Trophoblast cell (in vitro differentiated cells and primary cell): ENCODE results near the gene BHMT.

Experiments used
- DNase-seq, 2 donors: peaks; one replicate each; pipeline ENCODE4 v3.0.0-alpha.2; 2016
- H2AFZ ChIP-seq: 2 replicates; pipeline ENCODE4 v1.6.1; 2013; ENCODE audit warnings: low read length, moderate library complexity, mild to moderate bottlenecking; ENCODE audit not compliant: insufficient read depth, poor library complexity
- H2AK5ac ChIP-seq: 2 replicates; pipeline ENCODE4 v1.6.1; 2013; ENCODE audit warnings: mild to moderate bottlenecking, low read length
- H2BK120ac ChIP-seq: 2 replicates; pipeline ENCODE4 v1.6.1; 2013; ENCODE audit warnings: low read length, mild to moderate bottlenecking, moderate library complexity; ENCODE audit not compliant: insufficient read depth, poor library complexity
- H2BK12ac ChIP-seq: 2 replicates; pipeline ENCODE4 v1.6.1; 2013; ENCODE audit warnings: mild to moderate bottlenecking, low read length, moderate library complexity
- H2BK5ac ChIP-seq: 2 replicates; pipeline ENCODE4 v1.6.1; 2013; ENCODE audit warnings: low read length, low read depth, moderate library complexity, mild to moderate bottlenecking; ENCODE audit not compliant: poor library complexity
- H3K14ac ChIP-seq: 2 replicates; pipeline ENCODE4 v1.6.1; 2013; ENCODE audit warnings: mild to moderate bottlenecking, low read length
- H3K18ac ChIP-seq: 2 replicates; pipeline ENCODE4 v1.6.1; 2013; ENCODE audit warnings: mild to moderate bottlenecking, low read length
- H3K23ac ChIP-seq: 2 replicates; pipeline ENCODE4 v1.6.1; 2013; ENCODE audit warnings: low read length
- H3K27ac ChIP-seq: 2 replicates; pipeline ENCODE4 v1.5.1; 2013; ENCODE audit warnings: low read depth, mild to moderate bottlenecking, inconsistent platforms, low read length, moderate library complexity
- H3K27me3 ChIP-seq: 2 replicates; pipeline ENCODE4 v1.6.1; 2013; ENCODE audit warnings: inconsistent platforms, mild to moderate bottlenecking, low read length, moderate library complexity; ENCODE audit not compliant: insufficient read depth
- H3K36me3 ChIP-seq, 2 experiments: 1 replicate in 1 of 2; 2 replicates in 1 of 2; pipeline ENCODE4 v1.6.1; 2013; ENCODE audit warnings: low read length in 2 of 2, mild to moderate bottlenecking in 2 of 2, moderate library complexity in 1 of 2; ENCODE audit not compliant: insufficient read depth in 2 of 2, control insufficient read depth in 1 of 2
- H3K4ac ChIP-seq: 2 replicates; pipeline ENCODE4 v1.6.1; 2013; ENCODE audit warnings: low read depth, mild to moderate bottlenecking, low read length, moderate library complexity
- H3K4me1 ChIP-seq, 2 experiments: 1 replicate in 1 of 2; 2 replicates in 1 of 2; pipeline ENCODE4 v1.6.1; 2013; ENCODE audit warnings: low read length in 2 of 2, mild to moderate bottlenecking in 2 of 2, moderate library complexity in 1 of 2; ENCODE audit not compliant: insufficient read depth in 2 of 2, control insufficient read depth in 1 of 2
- H3K4me2 ChIP-seq: 2 replicates; pipeline ENCODE4 v1.6.1; 2013; ENCODE audit warnings: inconsistent platforms, mild to moderate bottlenecking, low read length, moderate library complexity
- H3K4me3 ChIP-seq: 2 replicates; pipeline ENCODE4 v1.5.1; 2013; ENCODE audit warnings: mild to moderate bottlenecking, low read depth, low read length, inconsistent platforms
- H3K79me1 ChIP-seq: one replicate; pipeline ENCODE4 v1.6.1; 2013; ENCODE audit warnings: low read length
- H3K79me2 ChIP-seq: 2 replicates; pipeline ENCODE4 v1.6.1; 2013; ENCODE audit warnings: low read length, mild to moderate bottlenecking; ENCODE audit not compliant: control insufficient read depth, insufficient read depth, poor library complexity
- H3K9ac ChIP-seq: 2 replicates; pipeline ENCODE4 v1.6.1; 2013; ENCODE audit warnings: mild to moderate bottlenecking, low read length
- H3K9me3 ChIP-seq: 2 replicates; pipeline ENCODE4 v1.6.1; 2013; ENCODE audit warnings: low read depth, mild to moderate bottlenecking, control low read depth, inconsistent platforms, low read length; ENCODE audit not compliant: insufficient read depth
- H4K12ac ChIP-seq: 2 replicates; pipeline ENCODE4 v1.6.1; 2013; ENCODE audit warnings: low read depth, mild to moderate bottlenecking, low read length, moderate library complexity
- H4K8ac ChIP-seq: 2 replicates; pipeline ENCODE4 v1.6.1; 2013; ENCODE audit warnings: low read depth, mild to moderate bottlenecking, low read length, moderate library complexity
- H4K91ac ChIP-seq: one replicate; pipeline ENCODE4 v1.6.1; 2013; ENCODE audit warnings: low read depth, mild to moderate bottlenecking, low read length, moderate library complexity
- WGBS: extraction: QIAGEN DNeasy Blood & Tissue Kit; methylation state at CpG from one replicate; pipeline ENCODE4 v1.1.7; 2013; ENCODE audit warnings: missing lambda C conversion rate; ENCODE audit not compliant: insufficient read length, insufficient coverage; ENCODE audit errors: extremely low coverage; 5-methylcytosine and 5-hydroxymethylcytosine counted together

The BHMT gene

DNA sequence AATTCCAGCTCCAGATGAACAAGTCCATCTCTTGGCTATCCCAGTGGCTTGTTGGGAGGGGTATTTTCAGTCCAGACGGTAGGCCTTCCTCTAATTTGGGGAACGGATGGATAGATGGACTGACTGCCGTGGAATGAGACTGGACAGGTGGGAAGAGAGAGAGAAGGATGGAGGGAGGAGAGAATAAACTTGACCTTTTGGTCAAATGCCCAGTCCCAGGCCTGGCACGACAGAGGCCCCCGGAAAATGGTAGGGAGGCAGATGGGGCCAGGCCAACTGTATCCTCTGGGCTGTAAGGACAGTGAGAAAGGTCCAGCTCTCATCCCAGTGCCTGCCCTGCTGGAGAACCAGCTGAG is 1.1 kb downstream of the BHMT start:
- no peaks in the 10 kb centered on the region for H3K79me2 ChIP-seq
- WGBS, result no CpG with 5 or more reads among the region's 5 CpGs
- no peak overlapping the region for H2BK5ac ChIP-seq
- no peak overlapping the region for H2BK120ac ChIP-seq
- no peaks in the 10 kb centered on the region for H3K36me3 ChIP-seq
- no peak overlapping the region for H3K23ac ChIP-seq
- no peak overlapping the region for H3K27ac ChIP-seq
- peaks cover 0 to 6% of the 10 kb centered on the region in 2 experiments for H3K4me1 ChIP-seq
- H3K9ac ChIP-seq, result peak overlapping the region; percentile 14
- H3K14ac ChIP-seq, result no peak overlapping the region
- no peak overlapping the region for H4K91ac ChIP-seq
- peaks cover 5% of the 10 kb centered on the region for H3K9me3 ChIP-seq
- H4K12ac ChIP-seq, result no peak overlapping the region
- DNase-seq, result no peak
- H3K18ac ChIP-seq, result no peak overlapping the region
- no peak overlapping the region for H4K8ac ChIP-seq
- no peak overlapping the region for H3K4me3 ChIP-seq
- no peak overlapping the region for H2AFZ ChIP-seq
- no peak overlapping the region for H2AK5ac ChIP-seq
- peaks cover 21% of the 10 kb centered on the region for H3K27me3 ChIP-seq
- no peaks in the 10 kb centered on the region for H3K79me1 ChIP-seq
- no peak overlapping the region for H3K4ac ChIP-seq
- H2BK12ac ChIP-seq, result no peak overlapping the region
- H3K4me2 ChIP-seq, result no peak overlapping the region

- Histone ChIP-seq H4K91ac (no peak overlapping the region), H3K27ac (no peak overlapping the region), H3K36me3 (no peaks in the 10 kb centered on the region), H2BK120ac (no peak overlapping the region), H3K27me3 (no peaks in the 10 kb centered on the region), H3K4me3 (no peak overlapping the region), H3K4me1 (no peaks in the 10 kb centered on the region), H4K8ac (no peak overlapping the region), H3K4me2 (no peak overlapping the region), H2BK12ac (no peak overlapping the region), H3K18ac (no peak overlapping the region), H3K79me1 (no peaks in the 10 kb centered on the region), H3K4ac (no peak overlapping the region), H3K9me3 (no peaks in the 10 kb centered on the region), H3K14ac (no peak overlapping the region), H4K12ac (no peak overlapping the region), H3K9ac (no peak overlapping the region), H3K23ac (no peak overlapping the region), H3K79me2 (no peaks in the 10 kb centered on the region), H2BK5ac (no peak overlapping the region), H2AK5ac (no peak overlapping the region), H2AFZ (no peak overlapping the region)
- DNase-seq, result no peak
- WGBS, result no CpG with 5 or more reads among the region's 4 CpGs
Measured at GRCh38 chr5:79119486-79119885, 7.9 kb downstream of the BHMT start.

- no peak overlapping the region for H3K23ac ChIP-seq
- H3K4me3 ChIP-seq, result no peak overlapping the region
- no peak overlapping the region for H2AFZ ChIP-seq
- no peaks in the 10 kb centered on the region for H3K79me1 ChIP-seq
- H3K4me2 ChIP-seq, result no peak overlapping the region
- no peak overlapping the region for H2BK5ac ChIP-seq
- H3K79me2 ChIP-seq, result no peaks in the 10 kb centered on the region
- H2BK12ac ChIP-seq, result no peak overlapping the region
- H3K36me3 ChIP-seq, result no peaks in the 10 kb centered on the region
- no peak overlapping the region for H2BK120ac ChIP-seq
- no peak overlapping the region for H4K8ac ChIP-seq
- no peak overlapping the region for H4K91ac ChIP-seq
- no peak overlapping the region for H3K9ac ChIP-seq
- no peaks in the 10 kb centered on the region for H3K4me1 ChIP-seq
- H4K12ac ChIP-seq, result no peak overlapping the region
- H3K27ac ChIP-seq, result no peak overlapping the region
- H3K9me3 ChIP-seq, result no peaks in the 10 kb centered on the region
- H2AK5ac ChIP-seq, result no peak overlapping the region
- H3K18ac ChIP-seq, result no peak overlapping the region
- WGBS, result no CpG with 5 or more reads among the region's 4 CpGs
- H3K4ac ChIP-seq, result no peak overlapping the region
- DNase-seq, result peak; percentile 9 to 57
- no peak overlapping the region for H3K14ac ChIP-seq
- H3K27me3 ChIP-seq, result no peaks in the 10 kb centered on the region
Measured at GRCh38 chr5:79120221-79120620, 8.6 kb downstream of the BHMT start.

- Histone ChIP-seq H2BK120ac (no peak overlapping the region), H2BK12ac (no peak overlapping the region), H3K27ac (no peak overlapping the region), H3K4me1 (no peaks in the 10 kb centered on the region), H4K91ac (no peak overlapping the region), H2BK5ac (no peak overlapping the region), H3K9ac (no peak overlapping the region), H3K4me3 (no peak overlapping the region), H3K79me2 (no peaks in the 10 kb centered on the region), H3K9me3 (no peaks in the 10 kb centered on the region), H3K14ac (no peak overlapping the region), H3K4me2 (no peak overlapping the region), H4K12ac (no peak overlapping the region), H3K18ac (no peak overlapping the region), H4K8ac (no peak overlapping the region), H3K23ac (no peak overlapping the region), H3K36me3 (no peaks in the 10 kb centered on the region), H3K27me3 (no peaks in the 10 kb centered on the region), H2AK5ac (no peak overlapping the region), H2AFZ (no peak overlapping the region), H3K4ac (no peak overlapping the region), H3K79me1 (no peaks in the 10 kb centered on the region)
- no peak for DNase-seq
Measured at GRCh38 chr5:79122973-79123372, 11.4 kb downstream of the BHMT start.

DNA sequence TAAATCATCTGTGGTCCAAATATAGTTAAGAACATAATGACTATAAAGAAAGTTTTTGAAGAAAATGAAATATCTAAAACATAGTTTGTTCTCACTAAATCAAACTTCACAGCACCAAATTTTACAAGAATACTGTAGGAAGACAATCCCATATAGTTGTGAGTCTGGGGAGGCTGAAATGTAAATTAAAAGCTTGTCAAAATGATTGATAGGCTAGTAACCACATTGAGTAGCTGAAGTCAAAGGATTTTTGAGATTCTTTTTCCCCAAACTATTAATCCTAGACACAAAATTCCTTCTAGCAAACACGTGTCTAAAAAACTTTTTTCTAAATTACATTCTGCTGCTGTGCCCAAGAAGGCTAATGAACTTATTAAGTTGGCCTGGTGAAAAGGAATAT is 13.0 kb downstream of the BHMT start:
- Histone ChIP-seq H2AK5ac (no peak overlapping the region), H2BK120ac (no peak overlapping the region), H2BK12ac (no peak overlapping the region), H2AFZ (no peak overlapping the region), H3K4me2 (no peak overlapping the region), H4K8ac (no peak overlapping the region), H3K9ac (no peak overlapping the region), H3K27ac (no peak overlapping the region), H4K91ac (no peak overlapping the region), H3K18ac (no peak overlapping the region), H3K4me1 (no peaks in the 10 kb centered on the region), H3K79me1 (no peaks in the 10 kb centered on the region), H2BK5ac (no peak overlapping the region), H3K27me3 (no peaks in the 10 kb centered on the region), H3K9me3 (no peaks in the 10 kb centered on the region), H4K12ac (no peak overlapping the region), H3K79me2 (no peaks in the 10 kb centered on the region), H3K4me3 (no peak overlapping the region), H3K23ac (no peak overlapping the region), H3K36me3 (no peaks in the 10 kb centered on the region), H3K14ac (no peak overlapping the region), H3K4ac (no peak overlapping the region)
- no CpG with 5 or more reads among the region's 1 CpG for WGBS
- no peak for DNase-seq
